C4-2B (cell line): Measurements from ENCODE around the gene ATP8B3.

Experiments used
- CTCF ChIP-seq: fragments of 450-650 bp; conservative IDR thresholded peaks from 2 replicates; pipeline ENCODE4 v1.5.1; 2017; ENCODE audit warnings: mild to moderate bottlenecking
- ZFX ChIP-seq: fragments of 450-650 bp; IDR thresholded peaks from 2 replicates; pipeline ENCODE4 v1.6.1; 2017

- TF ChIP-seq CTCF = no peak
- no peak for TF ChIP-seq ZFX
Measured at GRCh38 chr19:1856345-1856697, 44.2 kb upstream of the ATP8B3 start.
